Skin of body (tissue), 2 donors: ENCODE measurements around the gene DAAM2. TPM values are rescaled to one million over a fixed set of nuclear protein-coding genes. Genes with fewer than 3 reads are reported as not detected.

Experiments used
- DNase-seq: peaks from one replicate; lab custom pipeline; 2025; lab: John Stamatoyannopoulos, UW
- total RNA-seq: library from RNA; depleted of rRNA; stranded (reverse); fragments of >200 nt; gene quantifications from one replicate; pipeline ENCODE4 v1.2.3, GENCODE V29; 2014

The DAAM2 gene
- total RNA-seq, 1 donor from 2014 or later: 32.2 TPM

GRCh38 chr6:39844866-39845265 lies 52.7 kb downstream of the DAAM2 start:
- DNase-seq: no peak

GRCh38 chr6:39847221-39847620 lies 55.0 kb downstream of the DAAM2 start:
- DNase-seq: no peak

- DNase-seq: no peak
Observed at GRCh38 chr6:39848171-39848570, 56.0 kb downstream of the DAAM2 start.

GRCh38 chr6:39849228-39849627 lies 57.1 kb downstream of the DAAM2 start:
- DNase-seq: no peak

- no peak for DNase-seq
Observed at GRCh38 chr6:39849764-39850163, 57.6 kb downstream of the DAAM2 start.

GRCh38 chr6:39850736-39851297 lies 58.6 kb downstream of the DAAM2 start:
- no peak for DNase-seq

- DNase-seq: no peak
Observed at GRCh38 chr6:39851331-39851730, 59.2 kb downstream of the DAAM2 start.

GRCh38 chr6:39852324-39852723 lies 60.1 kb downstream of the DAAM2 start:
- no peak for DNase-seq

GRCh38 chr6:39853604-39854003 lies 61.4 kb downstream of the DAAM2 start:
- DNase-seq: no peak

GRCh38 chr6:39855356-39855995 lies 63.3 kb downstream of the DAAM2 start:
- no peak for DNase-seq

GRCh38 chr6:39859025-39859424 lies 66.8 kb downstream of the DAAM2 start:
- DNase-seq: no peak

- DNase-seq: no peak
Observed at GRCh38 chr6:39861663-39862062, 69.5 kb downstream of the DAAM2 start.

GRCh38 chr6:39865011-39865888 lies 73.1 kb downstream of the DAAM2 start:
- DNase-seq: no peak

GRCh38 chr6:39867592-39867991 lies 75.4 kb downstream of the DAAM2 start:
- DNase-seq: no peak

GRCh38 chr6:39870950-39871349 lies 78.8 kb downstream of the DAAM2 start:
- no peak for DNase-seq

GRCh38 chr6:39873439-39873838 lies 81.3 kb downstream of the DAAM2 start:
- DNase-seq: no peak

- DNase-seq: no peak
Observed at GRCh38 chr6:39876111-39876510, 83.9 kb downstream of the DAAM2 start.

GRCh38 chr6:39876826-39877225 lies 84.7 kb downstream of the DAAM2 start:
- DNase-seq: no peak

GRCh38 chr6:39879535-39879934 lies 87.4 kb downstream of the DAAM2 start:
- no peak for DNase-seq

GRCh38 chr6:39880594-39880993 lies 88.4 kb downstream of the DAAM2 start:
- DNase-seq: no peak

- no peak for DNase-seq
Observed at GRCh38 chr6:39881851-39882530, 89.8 kb downstream of the DAAM2 start.

- DNase-seq: peak; percentile 44
Observed at GRCh38 chr6:39882531-39882899, 90.3 kb downstream of the DAAM2 start.
